Measurements from ENCODE around the gene KCNA3.

The KCNA3 gene

GRCh38 chr1:110700767-110701166, 26.0 kb upstream of the KCNA3 start:
- no peak for TF ChIP-seq CTCF (IDR thresholded peaks at IDR 0.05)
- no peak for DNase-seq
- no peak overlapping the region for H3K27ac Mint-ChIP-seq
- no peak overlapping the region for H3K4me3 Mint-ChIP-seq
- no peaks in the 10 kb centered on the region for H3K4me1 Mint-ChIP-seq
- no peaks in the 10 kb centered on the region for H3K36me3 Mint-ChIP-seq (ENCODE audit: low read depth)
- peaks cover 13% of the 10 kb centered on the region for H3K27me3 Mint-ChIP-seq (ENCODE audit: low read depth, poor library complexity)
- H3K9me3 Mint-ChIP-seq = no peaks in the 10 kb centered on the region

DNA sequence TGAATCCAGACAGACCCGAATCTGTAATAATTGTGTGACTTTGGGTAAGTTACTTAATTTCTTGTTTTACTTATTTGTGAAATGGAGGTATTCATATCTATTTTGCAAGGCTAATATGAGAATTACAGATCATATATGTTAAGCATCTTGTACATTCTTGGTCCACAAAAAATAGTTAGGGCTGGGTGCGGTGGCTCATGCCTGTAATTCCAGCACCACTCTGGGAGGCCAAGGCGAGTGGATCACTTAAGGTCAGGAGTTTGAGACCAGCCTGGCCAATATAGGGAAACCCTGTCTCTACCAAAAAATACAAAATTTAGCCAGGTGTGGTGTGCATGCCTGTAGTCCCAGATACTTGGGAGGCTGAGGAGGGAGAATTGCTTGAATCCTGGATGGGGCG, 22.9 kb upstream of the KCNA3 start:
- no peak for TF ChIP-seq CTCF (IDR thresholded peaks at IDR 0.05)
- Mint-ChIP-seq H3K27me3 (ENCODE audit: low read depth, poor library complexity) (peaks cover 9% of the 10 kb centered on the region), H3K36me3 (ENCODE audit: low read depth) (no peaks in the 10 kb centered on the region), H3K4me1 (no peaks in the 10 kb centered on the region), H3K4me3 (no peak overlapping the region), H3K9me3 (no peaks in the 10 kb centered on the region), H3K27ac (no peak overlapping the region)
- DNase-seq = no peak

GRCh38 chr1:110696818-110697217, 22.1 kb upstream of the KCNA3 start:
- no peaks in the 10 kb centered on the region for H3K9me3 Mint-ChIP-seq
- H3K27me3 Mint-ChIP-seq (ENCODE audit: low read depth, poor library complexity) = peaks cover 6% of the 10 kb centered on the region
- no peak overlapping the region for H3K4me3 Mint-ChIP-seq
- H3K36me3 Mint-ChIP-seq (ENCODE audit: low read depth) = no peaks in the 10 kb centered on the region
- no peak overlapping the region for H3K27ac Mint-ChIP-seq
- no peak for DNase-seq
- H3K4me1 Mint-ChIP-seq = no peaks in the 10 kb centered on the region
- no peak for TF ChIP-seq CTCF (IDR thresholded peaks at IDR 0.05)

- Mint-ChIP-seq H3K36me3 (ENCODE audit: low read depth) (no peaks in the 10 kb centered on the region), H3K27me3 (ENCODE audit: low read depth, poor library complexity) (peaks cover 26% of the 10 kb centered on the region), H3K27ac (no peak overlapping the region), H3K9me3 (no peaks in the 10 kb centered on the region), H3K4me3 (no peak overlapping the region), H3K4me1 (no peaks in the 10 kb centered on the region)
- DNase-seq = no peak
- no peak for TF ChIP-seq CTCF (IDR thresholded peaks at IDR 0.05)
These were observed 16.1 kb upstream of the KCNA3 start for GRCh38 chr1:110690709-110691365.

DNA sequence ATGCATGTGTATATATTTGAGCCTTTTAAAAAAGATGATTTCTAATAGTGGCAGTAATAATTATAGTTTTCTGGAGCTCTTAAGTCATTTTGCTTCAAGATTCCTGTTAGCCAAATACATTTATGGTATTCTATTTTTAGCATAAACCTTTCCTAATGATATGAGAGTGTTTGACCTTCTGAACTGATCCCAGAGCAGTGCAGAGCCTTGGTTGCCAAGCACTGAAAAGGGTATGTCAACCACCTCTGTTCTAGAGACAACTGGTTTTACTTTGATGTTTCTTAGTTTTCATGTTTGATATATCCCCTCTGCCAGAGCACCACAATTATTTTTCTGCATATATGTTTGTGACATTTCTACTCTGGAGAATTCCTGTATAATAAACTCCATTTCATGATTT, 15.1 kb upstream of the KCNA3 start:
- H3K27ac Mint-ChIP-seq = no peak overlapping the region
- H3K4me3 Mint-ChIP-seq = no peak overlapping the region
- H3K9me3 Mint-ChIP-seq = no peaks in the 10 kb centered on the region
- no peak for TF ChIP-seq CTCF (IDR thresholded peaks at IDR 0.05)
- DNase-seq = no peak
- H3K4me1 Mint-ChIP-seq = no peaks in the 10 kb centered on the region
- no peaks in the 10 kb centered on the region for H3K36me3 Mint-ChIP-seq (ENCODE audit: low read depth)
- H3K27me3 Mint-ChIP-seq (ENCODE audit: low read depth, poor library complexity) = peaks cover 26% of the 10 kb centered on the region

DNA sequence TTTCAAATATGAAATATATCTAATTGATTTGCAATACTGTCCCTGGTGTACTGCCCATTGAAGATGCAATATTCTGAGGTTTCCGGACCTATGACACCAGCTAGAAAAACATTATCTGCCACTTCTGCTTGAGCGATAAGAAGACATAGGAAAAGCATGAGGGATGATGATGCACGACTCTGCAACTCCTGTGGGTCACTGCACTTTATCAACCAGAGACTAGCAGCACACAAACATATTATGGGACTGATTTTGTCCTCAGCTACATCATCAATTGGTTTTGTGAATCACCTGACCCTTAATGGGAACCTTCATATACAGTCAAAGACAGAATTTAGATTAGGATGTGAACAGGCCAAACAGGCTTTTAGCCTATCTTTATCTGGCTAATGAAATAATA, 13.8 kb upstream of the KCNA3 start:
- no peaks in the 10 kb centered on the region for H3K9me3 Mint-ChIP-seq
- no peaks in the 10 kb centered on the region for H3K4me1 Mint-ChIP-seq
- DNase-seq = no peak
- peaks cover 32% of the 10 kb centered on the region for H3K27me3 Mint-ChIP-seq (ENCODE audit: low read depth, poor library complexity)
- TF ChIP-seq CTCF (IDR thresholded peaks at IDR 0.05) = no peak
- no peaks in the 10 kb centered on the region for H3K36me3 Mint-ChIP-seq (ENCODE audit: low read depth)
- H3K27ac Mint-ChIP-seq = no peak overlapping the region
- no peak overlapping the region for H3K4me3 Mint-ChIP-seq
